ENCODE results near the gene PRR13. TPM values are rescaled to one million over a fixed set of nuclear protein-coding genes. Genes with fewer than 3 reads are reported as not detected.
A peak's percentile ranks its signal among the peaks of the same experiment; 100 is the strongest.

The PRR13 gene
- polyA plus RNA-seq, 1 of the 3 experiments (the other 2 are of a cell fraction): 58.5 TPM

DNA sequence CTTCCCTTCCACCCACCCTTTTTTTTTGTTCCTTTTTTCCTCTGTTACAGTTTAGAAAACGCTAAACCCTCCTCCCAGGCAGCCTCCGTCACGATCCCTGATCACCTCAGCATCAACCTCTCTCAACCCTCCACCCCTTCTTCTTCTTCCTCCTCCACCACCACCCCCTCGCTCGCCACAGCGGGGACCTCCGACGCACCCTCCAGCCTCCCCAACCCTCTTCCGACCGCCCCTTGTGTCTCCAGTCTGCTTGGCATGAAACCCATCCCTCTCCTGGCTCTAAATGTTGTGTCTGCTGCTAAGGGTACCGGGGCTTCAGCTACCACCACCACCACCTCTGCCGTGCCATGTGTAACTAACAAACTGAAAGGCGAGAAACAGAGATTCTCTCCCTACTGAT is 33.3 kb downstream of the PRR13 start:
- Histone ChIP-seq H4K20me1 (ENCODE audit: insufficient read depth) (peaks cover 93% of the 10 kb centered on the region), H3K27ac (ENCODE audit: low read depth in 2 of 2, low read length in 1 of 2) (peak overlapping the region in 1 of 2 experiments; percentile 9; a peak in 1 of 4 replicates), H3K9me3 (no peaks in the 10 kb centered on the region), H2AFZ (ENCODE audit: low read depth) (no peak overlapping the region), H3K4me2 (no peak overlapping the region), H3K79me2 (ENCODE audit: insufficient read depth) (peaks cover 91% of the 10 kb centered on the region), H3K4me1 (ENCODE audit: control insufficient read depth in 1 of 2, insufficient read depth in 2 of 2, low read depth in 1 of 2, low read length in 1 of 2) (peaks cover under 1 to 5% of the 10 kb centered on the region in 2 experiments; a peak in 2 of 4 replicates), H3K9me2 (no peaks in the 10 kb centered on the region), H3K27me3 (ENCODE audit: insufficient read depth) (no peaks in the 10 kb centered on the region), H3K9ac (no peak overlapping the region), H3K4me3 (ENCODE audit: low read depth in 2 of 2, low read length in 1 of 2) (no peak overlapping the region), H3F3A (replicated peaks; ENCODE audit: insufficient read depth) (peaks cover 86% of the 10 kb centered on the region), H3K36me3 (replicated peaks in 1 of 2; ENCODE audit: control insufficient read depth in 1 of 2, insufficient read depth in 2 of 2, low read length in 1 of 2) (peaks cover 87 to 95% of the 10 kb centered on the region in 2 experiments)
- 91% methylated on average over 13 of the region's 13 CpGs for WGBS (ENCODE audit: low lambda C conversion rate)
- ChIA-PET POLR2A (interaction anchor here (0.5 to 2.3 kb wide), 7 partner anchors 9 to 299 kb away, joined by 3 to 10 read pairs (median 3); no protein-coding TSS in a partner anchor), CTCF (interaction anchor here (0.6 to 5.4 kb wide), 9 partner anchors 12 to 153 kb away, joined by 3 to 32 read pairs (median 4); partner anchors contain the start of gene AAAS)
- no peak for DNase-seq
- TF ChIP-seq CTCF (IDR thresholded peaks at IDR 0.05) (no peak), USF1 (IDR thresholded peaks at IDR 0.05; ENCODE audit: borderline replicate concordance, low read depth) (no peak), MXI1 (IDR thresholded peaks at IDR 0.05; ENCODE audit: low read depth, low read length) (no peak), ELF1 (IDR thresholded peaks at IDR 0.05) (no peak), EZH2phosphoT487 (IDR thresholded peaks at IDR 0.05; ENCODE audit: borderline replicate concordance, low read depth) (no peak), REST (IDR thresholded peaks at IDR 0.05; ENCODE audit: low read depth, low read length) (no peak), FOXJ3 (CRISPR knock-in tag; IDR thresholded peaks at IDR 0.05) (no peak), CHD2 (IDR thresholded peaks at IDR 0.05; ENCODE audit: low read length, partially characterized antibody) (no peak), RAD21 (IDR thresholded peaks at IDR 0.05; ENCODE audit: low read length) (no peak)
- TF ChIP-seq, protein P1, sequence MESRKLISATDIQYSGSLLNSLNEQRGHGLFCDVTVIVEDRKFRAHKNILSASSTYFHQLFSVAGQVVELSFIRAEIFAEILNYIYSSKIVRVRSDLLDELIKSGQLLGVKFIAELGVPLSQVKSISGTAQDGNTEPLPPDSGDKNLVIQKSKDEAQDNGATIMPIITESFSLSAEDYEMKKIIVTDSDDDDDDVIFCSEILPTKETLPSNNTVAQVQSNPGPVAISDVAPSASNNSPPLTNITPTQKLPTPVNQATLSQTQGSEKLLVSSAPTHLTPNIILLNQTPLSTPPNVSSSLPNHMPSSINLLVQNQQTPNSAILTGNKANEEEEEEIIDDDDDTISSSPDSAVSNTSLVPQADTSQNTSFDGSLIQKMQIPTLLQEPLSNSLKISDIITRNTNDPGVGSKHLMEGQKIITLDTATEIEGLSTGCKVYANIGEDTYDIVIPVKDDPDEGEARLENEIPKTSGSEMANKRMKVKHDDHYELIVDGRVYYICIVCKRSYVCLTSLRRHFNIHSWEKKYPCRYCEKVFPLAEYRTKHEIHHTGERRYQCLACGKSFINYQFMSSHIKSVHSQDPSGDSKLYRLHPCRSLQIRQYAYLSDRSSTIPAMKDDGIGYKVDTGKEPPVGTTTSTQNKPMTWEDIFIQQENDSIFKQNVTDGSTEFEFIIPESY (IDR thresholded peaks at IDR 0.05; ENCODE audit: borderline replicate concordance, low read depth): no peak
- TF ChIP-seq, protein P2, sequence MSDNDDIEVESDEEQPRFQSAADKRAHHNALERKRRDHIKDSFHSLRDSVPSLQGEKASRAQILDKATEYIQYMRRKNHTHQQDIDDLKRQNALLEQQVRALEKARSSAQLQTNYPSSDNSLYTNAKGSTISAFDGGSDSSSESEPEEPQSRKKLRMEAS (IDR thresholded peaks at IDR 0.05; ENCODE audit: low read depth): no peak
